Measurements from ENCODE around the gene C1orf50. TPM values are rescaled to one million over a fixed set of nuclear protein-coding genes. Genes with fewer than 3 reads are reported as not detected.
"Not testable (repeated sequence)": the region's sequence is repeated elsewhere in the genome, so short reads cannot be mapped to it uniquely, and the experiment has no call there.

Gene C1orf50
- polyA plus RNA-seq, 4 donors: 7.8 to 13.1 (median 11.3) TPM

- DNase-seq (ENCODE audit: low read depth in 4 of 4, low spot score in 3 of 4): no peak
These were observed 26.8 kb downstream of the C1orf50 start for GRCh38 chr1:42793824-42794223.

GRCh38 chr1:42797414-42797813 lies 30.4 kb downstream of the C1orf50 start:
- DNase-seq (ENCODE audit: low read depth in 4 of 4, low spot score in 3 of 4): no peak

DNA sequence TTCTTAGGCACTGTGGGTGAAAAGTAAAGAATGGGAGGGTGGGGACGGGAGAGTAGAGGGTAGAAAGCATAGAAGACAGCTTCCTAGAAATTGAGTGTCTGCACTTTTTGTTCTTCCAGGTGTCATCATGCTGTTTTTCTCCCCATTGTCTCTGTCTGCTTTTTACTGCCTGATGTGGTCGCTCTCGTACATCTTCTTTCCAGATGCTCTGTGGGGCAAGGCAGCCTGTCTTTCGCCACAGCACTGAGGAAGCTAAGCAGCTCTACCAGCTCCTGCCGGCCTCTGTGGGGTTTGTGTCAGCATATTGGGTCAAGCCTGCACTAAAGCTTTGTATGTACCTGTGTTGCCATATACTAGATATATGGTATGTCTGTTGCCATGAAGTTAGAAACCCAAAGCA lies 30.9 kb downstream of the C1orf50 start:
- DNase-seq (ENCODE audit: low read depth in 4 of 4, low spot score in 3 of 4): no peak

DNA sequence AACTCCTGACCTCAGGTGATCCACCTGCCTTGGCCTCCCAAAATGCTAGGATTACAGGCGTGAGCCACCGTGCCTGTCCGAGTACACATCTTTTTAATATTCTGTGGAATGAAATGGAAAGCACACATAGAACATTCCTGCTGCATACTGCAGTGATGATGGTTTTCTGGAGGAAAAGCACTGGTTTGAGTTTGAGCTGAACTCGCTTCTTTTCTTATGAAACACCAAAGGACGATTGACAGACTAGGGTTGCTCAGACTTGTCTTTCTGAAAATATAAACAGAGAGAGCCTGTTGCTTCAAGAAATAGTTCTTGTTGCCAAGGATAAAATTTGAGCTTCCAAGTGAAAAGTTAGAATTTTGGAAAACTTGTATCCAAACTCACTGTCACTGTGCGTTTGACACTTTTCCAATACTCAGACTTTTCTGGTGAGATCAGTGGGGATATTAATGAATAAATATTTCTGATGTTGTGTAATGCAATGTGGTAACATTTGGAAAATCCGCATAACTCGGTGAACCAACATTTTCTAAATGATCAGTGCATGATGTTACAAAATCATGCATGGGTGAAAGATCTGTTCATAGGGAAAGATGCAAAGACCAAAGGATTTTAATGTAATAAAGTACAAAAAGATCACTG lies 34.9 kb downstream of the C1orf50 start:
- no peak for DNase-seq (ENCODE audit: low read depth in 4 of 4, low spot score in 3 of 4)

GRCh38 chr1:42806171-42806570 lies 39.1 kb downstream of the C1orf50 start:
- DNase-seq (ENCODE audit: low read depth in 4 of 4, low spot score in 3 of 4): no peak

GRCh38 chr1:42806593-42806992 lies 39.5 kb downstream of the C1orf50 start:
- no peak for DNase-seq (ENCODE audit: low read depth in 4 of 4, low spot score in 3 of 4)

DNA sequence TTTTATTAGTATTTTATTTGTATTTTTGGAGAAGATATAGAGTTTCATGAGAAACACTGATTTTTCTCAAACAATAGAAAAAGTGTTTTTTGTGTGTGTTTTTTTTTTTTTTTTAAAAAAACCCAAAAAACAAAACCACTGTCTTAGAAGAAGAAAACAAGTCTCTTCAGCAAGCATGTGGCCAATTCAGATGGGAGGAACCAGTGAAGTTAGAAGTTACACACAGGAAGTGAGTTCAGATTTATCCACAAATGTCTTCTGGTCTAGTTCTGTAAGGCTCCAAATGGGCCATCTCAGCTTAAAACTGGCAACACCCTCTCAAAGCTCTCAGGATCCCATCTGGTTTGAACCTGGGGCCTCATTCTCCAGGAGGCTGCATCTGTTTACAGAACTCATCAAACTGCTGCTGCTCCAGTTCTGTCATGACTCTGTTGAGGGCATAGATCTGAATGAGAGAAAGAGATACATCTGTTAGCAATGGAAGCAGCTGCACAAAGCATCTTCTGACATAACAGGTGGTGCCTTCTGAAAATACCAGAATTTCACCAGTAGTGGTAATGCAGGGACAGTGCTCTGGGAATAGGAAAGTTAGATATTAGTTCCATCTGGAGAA lies 40.1 kb downstream of the C1orf50 start:
- no peak for DNase-seq (ENCODE audit: low read depth in 4 of 4, low spot score in 3 of 4)

DNA sequence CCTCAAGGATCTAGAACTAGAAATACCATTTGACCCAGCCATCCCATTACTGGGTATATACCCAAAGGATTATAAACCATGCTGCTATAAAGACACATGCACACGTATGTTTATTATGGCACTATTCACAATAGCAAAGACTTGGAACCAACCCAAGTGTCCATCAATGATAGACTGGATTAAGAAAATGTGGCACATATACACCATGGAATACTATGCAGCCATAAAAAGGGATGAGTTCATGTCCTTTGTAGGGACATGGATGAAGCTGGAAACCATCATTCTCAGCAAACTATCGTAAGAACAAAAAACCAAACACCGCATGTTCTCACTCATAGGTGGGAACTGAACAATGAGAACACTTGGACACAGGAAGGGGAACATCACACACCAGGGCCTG lies 47.8 kb downstream of the C1orf50 start:
- DNase-seq (ENCODE audit: low read depth in 4 of 4, low spot score in 3 of 4): not testable (repeated sequence)

GRCh38 chr1:42815941-42816584 lies 49.0 kb downstream of the C1orf50 start:
- no peak for DNase-seq (ENCODE audit: low read depth in 4 of 4, low spot score in 3 of 4)

GRCh38 chr1:42816585-42817439 lies 49.8 kb downstream of the C1orf50 start, which contains the start of the genes ERMAP and SVBP:
TSS of gene ERMAP (plus strand) at chr1:42817122. CDS start at chr1:42830449, 13,327 bp downstream.
TSS of gene SVBP (minus strand) at chr1:42817397. CDS start at chr1:42816544, 853 bp downstream.
- DNase-seq (ENCODE audit: low read depth in 4 of 4, low spot score in 3 of 4): peak; percentile 71 to 87 (median 84)

DNA sequence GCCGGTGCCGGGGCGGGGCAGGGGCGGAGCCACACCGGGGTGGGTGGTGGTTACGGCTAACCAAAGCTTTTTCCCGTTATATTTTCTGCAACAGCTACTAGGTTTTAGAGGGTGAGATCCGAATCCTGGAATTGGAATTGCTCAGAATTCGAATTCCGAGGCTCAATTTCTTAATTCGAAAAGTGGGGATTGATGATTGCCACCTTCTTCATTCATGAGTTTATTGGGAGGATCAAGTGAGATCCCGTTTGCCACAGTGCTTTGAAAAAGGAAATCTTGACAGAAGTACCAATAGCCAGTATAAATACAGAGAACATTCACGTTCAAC lies 50.4 kb downstream of the C1orf50 start:
- no peak for DNase-seq (ENCODE audit: low read depth in 4 of 4, low spot score in 3 of 4)

DNA sequence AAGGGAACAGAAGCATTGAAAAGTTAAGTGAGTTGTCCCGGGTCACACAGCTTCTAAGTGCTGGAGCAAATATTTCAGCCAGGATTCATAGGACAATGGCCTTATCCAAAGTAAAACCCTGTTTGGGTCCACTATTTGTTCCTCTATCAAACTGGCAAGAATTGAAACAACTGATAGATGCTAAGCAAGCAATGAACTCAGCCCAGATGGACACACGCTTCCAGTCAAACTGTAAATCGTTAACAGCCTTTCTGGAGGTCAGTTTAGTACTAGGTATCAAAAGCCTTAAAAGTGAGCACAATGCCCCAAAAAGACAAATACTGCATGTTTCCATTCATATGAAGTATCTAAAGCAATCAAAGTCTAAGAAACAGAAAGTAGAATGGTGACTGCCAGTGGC lies 50.9 kb downstream of the C1orf50 start:
- no peak for DNase-seq (ENCODE audit: low read depth in 4 of 4, low spot score in 3 of 4)

- no peak for DNase-seq (ENCODE audit: low read depth in 4 of 4, low spot score in 3 of 4)
These were observed 53.8 kb downstream of the C1orf50 start for GRCh38 chr1:42820813-42821212.

GRCh38 chr1:42821690-42822089 lies 54.6 kb downstream of the C1orf50 start:
- no peak for DNase-seq (ENCODE audit: low read depth in 4 of 4, low spot score in 3 of 4)

GRCh38 chr1:42822800-42823392 lies 55.8 kb downstream of the C1orf50 start:
- DNase-seq (ENCODE audit: low read depth in 4 of 4, low spot score in 3 of 4): no peak

- no peak for DNase-seq (ENCODE audit: low read depth in 4 of 4, low spot score in 3 of 4)
These were observed 57.5 kb downstream of the C1orf50 start for GRCh38 chr1:42824481-42825035.

DNA sequence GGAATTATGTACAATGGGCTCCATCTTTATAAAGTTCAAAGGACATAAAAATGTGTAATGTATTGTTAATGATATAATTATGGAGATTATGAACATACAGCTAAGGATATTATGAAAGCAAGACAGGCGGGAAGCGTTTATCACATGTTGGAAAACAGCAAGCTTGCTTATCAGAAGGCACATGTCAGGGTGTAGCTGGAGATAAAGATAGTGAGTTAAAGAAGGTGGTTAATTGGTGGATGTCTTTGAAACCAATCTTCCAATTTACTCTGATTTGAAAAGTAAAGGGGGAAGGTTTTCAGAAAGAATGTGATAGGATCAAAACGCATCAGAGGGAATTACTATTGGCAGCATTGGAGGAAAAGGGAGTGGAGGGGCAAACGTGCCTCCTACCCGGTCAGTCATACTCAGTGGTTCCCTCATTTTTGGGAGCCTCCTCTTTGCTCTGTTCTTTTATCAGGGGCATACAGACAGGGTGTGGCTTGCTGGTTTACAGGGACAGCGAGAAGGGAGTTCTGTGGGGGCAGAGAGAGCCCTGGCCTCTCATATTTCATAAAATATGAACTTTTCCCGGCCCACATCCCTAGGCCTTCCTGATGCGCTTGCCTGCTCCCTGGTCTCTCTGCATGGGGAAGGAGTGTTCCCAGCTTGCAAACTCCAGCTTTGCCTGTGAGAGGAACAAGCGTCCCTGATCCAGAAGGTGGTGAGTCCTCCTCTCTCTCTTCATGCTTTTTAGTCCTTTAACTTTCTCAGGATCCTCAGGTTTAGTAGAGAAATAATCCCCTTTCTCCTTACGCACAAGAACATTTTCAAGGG lies 58.2 kb downstream of the C1orf50 start:
- DNase-seq (ENCODE audit: low read depth in 4 of 4, low spot score in 3 of 4): no peak

Measured in left renal pelvis (tissue), 4 donors.